GM12872 (cell line): ENCODE data around the gene KITLG.

Experiments
- TF ChIP-seq, protein P1 (sequence below): IDR thresholded peaks from 3 replicates; pipeline ENCODE4 v1.5.1; 2011; ENCODE audit warnings: low read depth, mild to moderate bottlenecking, low read length, moderate library complexity; ENCODE audit not compliant: insufficient read depth

KITLG gene

DNA sequence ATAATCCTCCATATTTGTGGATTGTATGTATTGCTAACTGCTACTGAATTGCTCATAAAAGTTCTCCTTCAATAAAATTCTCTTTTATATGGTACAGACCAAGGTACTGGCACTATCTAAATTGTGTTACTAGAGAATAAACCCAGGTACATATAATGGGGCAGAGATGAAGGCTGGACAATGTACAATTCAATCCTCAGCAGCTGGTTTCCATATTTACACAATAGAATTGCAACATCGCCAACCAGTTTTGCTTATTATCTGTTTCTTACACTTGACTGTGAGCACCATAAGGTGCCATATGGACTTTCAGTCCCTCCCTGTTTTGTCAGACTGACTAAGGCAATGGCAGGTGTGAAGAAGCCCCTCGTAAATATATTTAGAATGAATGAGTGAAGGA lies 18.1 kb downstream of the KITLG start:
- TF ChIP-seq, protein P1, sequence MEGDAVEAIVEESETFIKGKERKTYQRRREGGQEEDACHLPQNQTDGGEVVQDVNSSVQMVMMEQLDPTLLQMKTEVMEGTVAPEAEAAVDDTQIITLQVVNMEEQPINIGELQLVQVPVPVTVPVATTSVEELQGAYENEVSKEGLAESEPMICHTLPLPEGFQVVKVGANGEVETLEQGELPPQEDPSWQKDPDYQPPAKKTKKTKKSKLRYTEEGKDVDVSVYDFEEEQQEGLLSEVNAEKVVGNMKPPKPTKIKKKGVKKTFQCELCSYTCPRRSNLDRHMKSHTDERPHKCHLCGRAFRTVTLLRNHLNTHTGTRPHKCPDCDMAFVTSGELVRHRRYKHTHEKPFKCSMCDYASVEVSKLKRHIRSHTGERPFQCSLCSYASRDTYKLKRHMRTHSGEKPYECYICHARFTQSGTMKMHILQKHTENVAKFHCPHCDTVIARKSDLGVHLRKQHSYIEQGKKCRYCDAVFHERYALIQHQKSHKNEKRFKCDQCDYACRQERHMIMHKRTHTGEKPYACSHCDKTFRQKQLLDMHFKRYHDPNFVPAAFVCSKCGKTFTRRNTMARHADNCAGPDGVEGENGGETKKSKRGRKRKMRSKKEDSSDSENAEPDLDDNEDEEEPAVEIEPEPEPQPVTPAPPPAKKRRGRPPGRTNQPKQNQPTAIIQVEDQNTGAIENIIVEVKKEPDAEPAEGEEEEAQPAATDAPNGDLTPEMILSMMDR = no peak

DNA sequence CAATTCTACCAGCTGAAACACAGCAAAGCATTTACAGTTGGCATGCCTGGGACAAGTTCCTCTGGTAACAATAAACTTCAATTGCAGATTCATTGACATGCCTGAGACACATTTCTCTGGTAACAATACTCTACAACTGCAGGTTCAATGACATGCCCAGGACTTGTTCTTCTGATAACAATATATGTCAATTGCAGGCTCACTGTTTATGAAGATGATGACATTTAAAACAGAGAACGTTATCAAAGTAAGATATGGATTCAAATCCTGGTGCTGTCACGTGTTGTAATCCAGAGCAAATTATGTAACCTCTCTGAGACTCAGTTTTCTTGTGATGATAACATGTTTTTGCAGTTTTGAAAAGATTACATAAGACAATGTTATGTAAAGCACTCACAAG lies 20.5 kb downstream of the KITLG start:
- TF ChIP-seq, protein P1 = no peak

DNA sequence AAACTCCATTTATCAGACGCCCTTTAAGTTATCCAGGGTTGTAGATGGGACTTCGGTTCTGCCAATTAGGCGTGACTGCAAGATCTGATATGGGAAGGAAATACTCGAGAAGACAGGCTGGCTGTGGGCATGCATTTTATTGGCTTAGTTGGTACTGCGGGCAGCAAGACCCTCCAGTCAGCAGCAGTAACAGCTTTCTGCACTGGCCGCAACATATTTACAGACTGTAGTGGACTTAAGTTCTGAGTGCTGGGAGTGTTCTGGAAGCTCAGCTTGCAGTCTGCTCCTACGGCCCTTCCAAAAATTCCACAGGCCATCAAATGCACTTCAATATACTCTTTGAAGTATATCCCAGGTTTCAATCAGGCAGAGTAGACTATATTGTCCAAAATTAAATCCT lies 21.1 kb downstream of the KITLG start:
- TF ChIP-seq, protein P1 = no peak

DNA sequence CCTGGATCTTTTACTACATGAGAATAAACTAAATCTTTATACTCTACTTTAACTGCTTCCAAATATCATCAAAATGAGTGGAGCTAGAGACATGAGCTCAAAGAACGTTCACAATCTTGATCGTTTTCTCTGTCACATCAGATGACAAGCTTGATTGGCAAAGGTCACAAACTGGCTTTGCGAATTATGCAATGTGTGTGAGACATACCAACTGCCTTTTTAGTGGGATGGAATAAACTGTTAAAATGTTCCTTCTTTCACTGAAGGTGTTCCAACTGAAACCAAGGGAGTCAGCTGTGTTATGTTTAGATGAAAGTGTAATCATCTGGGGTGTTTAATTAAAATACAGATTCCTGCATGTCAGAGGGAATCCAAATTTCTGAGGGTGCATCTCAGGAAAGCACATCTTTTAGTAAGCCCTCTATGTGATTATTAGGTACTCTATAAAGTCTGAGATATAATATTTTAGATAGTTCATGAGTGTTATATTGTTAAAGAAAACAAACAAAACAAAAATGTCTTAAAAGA lies 21.9 kb downstream of the KITLG start:
- TF ChIP-seq, protein P1 = no peak

DNA sequence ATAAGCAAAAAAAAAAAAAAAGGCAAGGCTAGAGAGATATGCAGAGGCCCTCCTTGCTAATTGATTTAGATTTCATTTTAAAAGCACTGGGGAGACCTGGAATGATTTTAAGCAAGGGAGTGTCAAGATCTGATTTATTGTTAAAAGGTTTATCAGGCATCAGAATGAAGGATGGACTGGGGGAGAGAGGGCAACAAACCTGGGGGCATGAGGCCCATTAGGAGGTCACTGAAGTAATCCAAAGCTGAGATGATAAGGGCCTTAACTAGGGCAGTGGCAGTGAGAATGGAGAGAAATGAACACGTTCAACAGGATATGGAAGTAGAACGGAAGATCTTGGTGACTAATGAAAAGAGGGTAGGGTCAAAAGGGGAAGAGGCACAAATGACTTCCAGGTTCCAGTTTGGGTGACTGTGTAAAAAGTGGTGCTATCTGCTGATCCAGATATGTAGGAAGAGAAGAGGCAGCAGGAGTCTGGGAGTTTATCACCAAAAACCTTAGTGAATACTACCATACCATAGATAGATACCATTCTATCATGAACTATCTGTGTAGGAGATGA lies 24.0 kb downstream of the KITLG start:
- TF ChIP-seq, protein P1 = no peak

DNA sequence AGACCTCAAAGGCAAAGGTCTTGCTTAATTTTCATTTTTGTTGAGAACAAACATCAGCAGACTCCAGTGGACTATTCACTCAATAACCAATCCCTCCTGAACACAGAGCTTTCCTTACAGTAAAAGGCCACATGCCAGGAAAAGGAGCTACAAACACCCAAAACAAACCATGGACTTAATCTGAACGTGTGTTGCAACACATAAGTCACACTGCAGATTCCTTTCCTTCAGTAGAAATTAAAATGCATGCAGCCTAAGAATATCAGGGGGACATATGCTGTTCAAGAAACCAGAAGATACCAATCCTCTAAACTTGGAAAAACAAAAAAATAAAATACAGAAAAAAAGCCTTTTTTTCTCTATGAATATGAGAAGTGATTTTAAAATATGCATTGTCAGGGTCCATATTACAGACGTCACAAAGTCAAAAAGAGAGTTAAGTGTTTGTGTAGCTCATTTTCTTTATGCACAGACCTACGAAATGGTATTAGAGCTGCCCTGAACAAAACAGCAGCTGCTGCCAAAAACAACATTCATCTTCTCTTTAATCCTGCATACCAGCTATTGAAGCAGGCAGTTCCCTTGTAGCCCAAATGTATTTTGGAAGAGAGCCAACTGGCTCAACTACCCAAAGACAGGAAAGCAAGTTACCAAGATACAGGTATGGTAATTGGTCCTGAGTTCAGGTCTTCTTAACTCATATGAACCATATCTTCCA lies 26.2 kb downstream of the KITLG start:
- TF ChIP-seq, protein P1 = no peak

DNA sequence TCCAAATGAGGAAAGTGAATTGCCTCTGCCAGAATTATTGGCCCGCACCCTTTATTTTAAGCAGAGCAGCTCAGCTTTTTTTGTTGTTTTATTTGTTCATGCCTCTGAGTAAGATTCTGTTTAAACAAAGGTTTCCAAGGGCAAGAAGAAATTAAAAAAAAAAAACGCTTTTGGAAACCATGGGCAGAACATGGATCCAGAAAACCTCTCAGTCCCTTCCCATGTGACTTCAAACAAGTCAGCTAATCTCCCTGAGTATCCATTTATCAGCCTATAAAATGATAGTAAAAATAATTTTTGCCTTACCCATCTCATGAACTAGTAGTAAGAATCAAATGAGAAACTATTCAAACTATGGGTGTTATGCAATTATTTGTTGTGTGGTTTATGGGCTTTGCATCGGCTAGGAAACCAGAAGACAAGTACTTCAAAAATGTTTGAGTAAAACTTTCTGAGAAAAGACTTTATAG lies 27.6 kb downstream of the KITLG start:
- TF ChIP-seq, protein P1 = no peak
